Measurements from ENCODE around the gene TMEM63C. TPM values are rescaled to one million over a fixed set of nuclear protein-coding genes. Genes with fewer than 3 reads are reported as not detected.

Gene TMEM63C
- total RNA-seq, 6 experiments from 2014 or later: 0.05 TPM; not detected in 5

- Mint-ChIP-seq H3K36me3 (ENCODE audit: low read depth) (peaks cover 3% of the 10 kb centered on the region), H3K27me3 (ENCODE audit: insufficient read depth) (peaks cover 2% of the 10 kb centered on the region; the same call in 1 of the 2 replicates), H3K4me3 (peak overlapping the region; percentile 60), H3K4me1 (ENCODE audit: low read depth) (peaks cover 48% of the 10 kb centered on the region), H3K9me3 (no peaks in the 10 kb centered on the region), H3K27ac (peak overlapping the region; percentile 75)
- peak; percentile 96 for DNase-seq
- TF ChIP-seq, protein P1, sequence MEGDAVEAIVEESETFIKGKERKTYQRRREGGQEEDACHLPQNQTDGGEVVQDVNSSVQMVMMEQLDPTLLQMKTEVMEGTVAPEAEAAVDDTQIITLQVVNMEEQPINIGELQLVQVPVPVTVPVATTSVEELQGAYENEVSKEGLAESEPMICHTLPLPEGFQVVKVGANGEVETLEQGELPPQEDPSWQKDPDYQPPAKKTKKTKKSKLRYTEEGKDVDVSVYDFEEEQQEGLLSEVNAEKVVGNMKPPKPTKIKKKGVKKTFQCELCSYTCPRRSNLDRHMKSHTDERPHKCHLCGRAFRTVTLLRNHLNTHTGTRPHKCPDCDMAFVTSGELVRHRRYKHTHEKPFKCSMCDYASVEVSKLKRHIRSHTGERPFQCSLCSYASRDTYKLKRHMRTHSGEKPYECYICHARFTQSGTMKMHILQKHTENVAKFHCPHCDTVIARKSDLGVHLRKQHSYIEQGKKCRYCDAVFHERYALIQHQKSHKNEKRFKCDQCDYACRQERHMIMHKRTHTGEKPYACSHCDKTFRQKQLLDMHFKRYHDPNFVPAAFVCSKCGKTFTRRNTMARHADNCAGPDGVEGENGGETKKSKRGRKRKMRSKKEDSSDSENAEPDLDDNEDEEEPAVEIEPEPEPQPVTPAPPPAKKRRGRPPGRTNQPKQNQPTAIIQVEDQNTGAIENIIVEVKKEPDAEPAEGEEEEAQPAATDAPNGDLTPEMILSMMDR (IDR thresholded peaks at IDR 0.05): peak; percentile 19
Measured at GRCh38 chr14:77303417-77304156, 122.0 kb downstream of the TMEM63C start.

- H3K4me3 Mint-ChIP-seq: no peak overlapping the region
- no peaks in the 10 kb centered on the region for H3K9me3 Mint-ChIP-seq
- DNase-seq: no peak
- TF ChIP-seq, protein P1 (IDR thresholded peaks at IDR 0.05): no peak
- peaks cover 48% of the 10 kb centered on the region for H3K4me1 Mint-ChIP-seq (ENCODE audit: low read depth)
- H3K27ac Mint-ChIP-seq: no peak overlapping the region; the same call in 1 of the 2 replicates
- H3K27me3 Mint-ChIP-seq (ENCODE audit: insufficient read depth): peaks cover 2% of the 10 kb centered on the region
- no peaks in the 10 kb centered on the region for H3K36me3 Mint-ChIP-seq (ENCODE audit: low read depth)
Measured at GRCh38 chr14:77305696-77306095, 124.1 kb downstream of the TMEM63C start.

GRCh38 chr14:77306416-77306815 lies 124.8 kb downstream of the TMEM63C start:
- DNase-seq: no peak

GRCh38 chr14:77306851-77307496 lies 125.4 kb downstream of the TMEM63C start:
- Mint-ChIP-seq H3K9me3 (no peaks in the 10 kb centered on the region), H3K36me3 (ENCODE audit: low read depth) (peaks cover 7% of the 10 kb centered on the region; the same call in 1 of the 2 replicates), H3K27me3 (ENCODE audit: insufficient read depth) (peaks cover 2% of the 10 kb centered on the region), H3K4me3 (peak overlapping the region; percentile 55), H3K4me1 (ENCODE audit: low read depth) (peaks cover 56% of the 10 kb centered on the region), H3K27ac (peak overlapping the region; percentile 65)
- TF ChIP-seq, protein P1 (IDR thresholded peaks at IDR 0.05): no peak
- peak; percentile 20 for DNase-seq

More at GRCh38 chr14:77306416-77306815, 124.8 kb downstream of the TMEM63C start:
- Mint-ChIP-seq H3K9me3 (no peaks in the 10 kb centered on the region), H3K36me3 (ENCODE audit: low read depth) (peaks cover 5% of the 10 kb centered on the region; the same call in 1 of the 2 replicates), H3K4me1 (ENCODE audit: low read depth) (peaks cover 53% of the 10 kb centered on the region), H3K27ac (peak overlapping the region; percentile 65), H3K27me3 (ENCODE audit: insufficient read depth) (peaks cover 2% of the 10 kb centered on the region), H3K4me3 (peak overlapping the region; percentile 55)
- TF ChIP-seq, protein P1 (IDR thresholded peaks at IDR 0.05): no peak

Small RNA genes lying within 50 kb of the gene (microRNA-seq; reads per million reads assigned to microRNA genes)
- not detected for gene MIR1260A

Other genes with a start within 250 kb of the TMEM63C start
- 10 to 100 TPM; 37.1 to 46.3 (median 38.3) TPM for gene IRF2BPL, start 153.1 kb upstream of the TMEM63C start, total RNA-seq (2021; fragmentation: NEBNext Ultra II Directional; extraction: Animal tissue kit (Norgen Biotek cat#: 25700))
- 10 to 100 TPM in 4 of 6 experiments, 1 to 10 TPM in 2; 9.1 to 12.5 (median 11.5) TPM for gene CIPC, start 83.5 kb upstream of the TMEM63C start, total RNA-seq (2021; fragmentation: NEBNext Ultra II Directional; extraction: Animal tissue kit (Norgen Biotek cat#: 25700))
- not detected for gene ZDHHC22, start 40.0 kb upstream of the TMEM63C start, total RNA-seq (2021; fragmentation: NEBNext Ultra II Directional; extraction: Animal tissue kit (Norgen Biotek cat#: 25700))
- not detected for gene NGB, start 89.4 kb downstream of the TMEM63C start, total RNA-seq (2021; fragmentation: NEBNext Ultra II Directional; extraction: Animal tissue kit (Norgen Biotek cat#: 25700))
- 10 to 100 TPM; 21.7 to 39.0 (median 27.5) TPM for gene POMT2, start 139.1 kb downstream of the TMEM63C start, total RNA-seq (2021; fragmentation: NEBNext Ultra II Directional; extraction: Animal tissue kit (Norgen Biotek cat#: 25700))
- 10 to 100 TPM in 5 of 6 experiments, 1 to 10 TPM in 1; 9.3 to 15.0 (median 10.3) TPM for gene GSTZ1, start 139.2 kb downstream of the TMEM63C start, total RNA-seq (2021; fragmentation: NEBNext Ultra II Directional; extraction: Animal tissue kit (Norgen Biotek cat#: 25700))
- gene TMED8, start 195.3 kb downstream of the TMEM63C start, total RNA-seq (2021; fragmentation: NEBNext Ultra II Directional; extraction: Animal tissue kit (Norgen Biotek cat#: 25700)): 1 to 10 TPM; 5.7 to 7.0 (median 6.6) TPM
- 1 to 10 TPM in 5 of 6 experiments, under 1 TPM in 1; 0.83 to 1.7 (median 1.3) TPM for gene SAMD15, start 195.6 kb downstream of the TMEM63C start, total RNA-seq (2021; fragmentation: NEBNext Ultra II Directional; extraction: Animal tissue kit (Norgen Biotek cat#: 25700))
- under 1 TPM in 3 of 6 experiments, not detected in 3; 0.09 to 0.33 (median 0.25) TPM for gene NOXRED1, start 241.7 kb downstream of the TMEM63C start, total RNA-seq (2021; fragmentation: NEBNext Ultra II Directional; extraction: Animal tissue kit (Norgen Biotek cat#: 25700))

Data from HFFc6 (cell line).